GM23248 (cell line): Measurements from ENCODE around the gene GPHA2. TPM values are rescaled to one million over a fixed set of nuclear protein-coding genes. Genes with fewer than 3 reads are reported as not detected.

Experiments used
- DNase-seq: peaks from one replicate; pipeline ENCODE4 v3.0.0-alpha.2; 2015
- H2AFZ ChIP-seq: fragments of 200-600 bp; sonication (generic); 2 replicates; pipeline ENCODE4 v1.6.1; 2016; ENCODE audit warnings: antibody characterized with exemption
- H3F3A ChIP-seq: fragments of 200-600 bp; sonication (generic); 2 replicates; pipeline ENCODE4 v1.6.1; 2016; ENCODE audit warnings: mild to moderate bottlenecking, antibody characterized with exemption, mixed run types; ENCODE audit not compliant: insufficient read depth
- H3K27ac ChIP-seq: fragments of 200-600 bp; sonication (generic); 2 replicates; pipeline ENCODE4 v1.5.1; 2016; ENCODE audit warnings: mild to moderate bottlenecking
- H3K27me3 ChIP-seq: fragments of 200-600 bp; sonication (generic); replicated peaks from 2 replicates; pipeline ENCODE4 v1.6.1; 2016; ENCODE audit warnings: mild to moderate bottlenecking; ENCODE audit not compliant: insufficient read depth
- H3K36me3 ChIP-seq: fragments of 200-600 bp; sonication (generic); 2 replicates; pipeline ENCODE4 v1.6.1; 2016; ENCODE audit warnings: low read depth, mild to moderate bottlenecking
- H3K4me1 ChIP-seq: fragments of 200-600 bp; sonication (generic); 2 replicates; pipeline ENCODE4 v1.6.1; 2016; ENCODE audit warnings: mild to moderate bottlenecking; ENCODE audit not compliant: insufficient read depth
- H3K4me2 ChIP-seq: fragments of 200-600 bp; sonication (generic); one replicate; pipeline ENCODE4 v1.6.1; 2016; ENCODE audit warnings: mild to moderate bottlenecking; ENCODE audit not compliant: unreplicated experiment
- H3K4me3 ChIP-seq: fragments of 200-600 bp; sonication (generic); 2 replicates; pipeline ENCODE4 v1.5.1; 2016; ENCODE audit warnings: mild to moderate bottlenecking
- H3K79me2 ChIP-seq: fragments of 200-600 bp; sonication (generic); 2 replicates; pipeline ENCODE4 v1.6.1; 2016; ENCODE audit warnings: mild to moderate bottlenecking; ENCODE audit not compliant: insufficient read depth
- H3K9ac ChIP-seq: fragments of 200-600 bp; sonication (generic); 2 replicates; pipeline ENCODE4 v1.6.1; 2016; ENCODE audit warnings: mild to moderate bottlenecking
- H3K9me2 ChIP-seq: fragments of 200-600 bp; sonication (generic); 2 replicates; pipeline ENCODE4 v1.6.1; 2016; ENCODE audit warnings: mixed run types, mild to moderate bottlenecking, moderate library complexity; ENCODE audit not compliant: insufficient read depth
- H3K9me3 ChIP-seq: fragments of 200-600 bp; sonication (generic); one replicate; pipeline ENCODE4 v1.6.1; 2017; ENCODE audit warnings: low read depth
- H4K20me1 ChIP-seq: fragments of 200-600 bp; sonication (generic); 2 replicates; pipeline ENCODE4 v1.6.0; 2016; ENCODE audit not compliant: insufficient read depth
- EZH2 ChIP-seq: fragments of 200-600 bp; sonication (generic); IDR thresholded peaks from 2 replicates; pipeline ENCODE4 v1.6.1; 2018; ENCODE audit warnings: antibody characterized with exemption, mild to moderate bottlenecking; ENCODE audit not compliant: insufficient read depth, poor library complexity, severe bottlenecking
- EZH2phosphoT487 ChIP-seq: fragments of 200-600 bp; sonication (generic); IDR thresholded peaks from 2 replicates; pipeline ENCODE4 v1.6.1; 2018; ENCODE audit warnings: antibody characterized with exemption, moderate library complexity, mild to moderate bottlenecking, low read depth; ENCODE audit not compliant: insufficient read depth
- WGBS, 2 experiments: methylation state at CpG; one replicate each; pipeline ENCODE4 v1.1.6; 2015 to 2017; ENCODE audit warnings: low lambda C conversion rate in 2 of 2, low coverage in 1 of 2; ENCODE audit errors: missing lambda C conversion rate in 2 of 2; 5-methylcytosine and 5-hydroxymethylcytosine counted together
- in situ Hi-C: fragments of 300-500 bp; cut with MboI; formaldehyde crosslinking; loops from 2 replicates; pipeline ENCODE4 v1.15.0; 2020
- polyA plus RNA-seq: library from polyadenylated mRNA; unstranded; fragments of >200 nt; fragmentation: Nextera tagmentation; extraction: Ambion mirVana; gene quantifications from 2 replicates; pipeline ENCODE4 v1.2.1, GENCODE V29; 2016
- total RNA-seq: library from RNA; depleted of rRNA; stranded (reverse); fragments of >200 nt; shearing (Covaris generic); gene quantifications from 2 replicates; pipeline ENCODE4 v1.2.3, GENCODE V29; 2014

The GPHA2 gene
- total and polyA plus RNA-seq, 2 experiments from 2014 or later = not detected

DNA sequence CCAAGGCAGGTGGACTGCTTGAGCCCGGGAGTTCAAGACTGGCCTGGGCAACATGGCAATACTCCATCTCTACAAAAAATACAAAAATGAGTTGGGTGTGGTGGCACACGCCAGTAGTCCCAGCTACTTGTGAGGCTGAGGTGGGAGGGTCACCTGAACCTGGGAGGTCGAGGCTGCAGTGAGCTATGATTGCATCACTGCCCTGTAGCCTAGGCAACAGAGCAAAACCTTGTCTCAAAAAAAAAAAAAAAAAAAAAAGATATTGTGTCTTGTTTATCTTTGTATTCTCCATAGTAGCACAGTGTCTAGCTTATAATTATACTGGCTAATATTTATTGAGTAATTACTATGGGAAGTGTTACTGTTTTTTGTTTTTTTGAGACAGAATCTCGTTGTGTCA lies 15.8 kb upstream of the GPHA2 start:
- Histone ChIP-seq H2AFZ (no peak overlapping the region), H3K4me2 (no peak overlapping the region), H3K9me2 (no peaks in the 10 kb centered on the region), H3K27me3 (peaks cover 18% of the 10 kb centered on the region; the same call in 1 of the 2 replicates), H3K9ac (no peak overlapping the region), H3K4me3 (no peak overlapping the region), H4K20me1 (no peaks in the 10 kb centered on the region), H3K9me3 (no peaks in the 10 kb centered on the region), H3K36me3 (no peaks in the 10 kb centered on the region), H3F3A (no peaks in the 10 kb centered on the region), H3K79me2 (no peaks in the 10 kb centered on the region), H3K4me1 (no peaks in the 10 kb centered on the region), H3K27ac (no peak overlapping the region)
- in situ Hi-C loops = no loop called here
- WGBS, 2 experiments = 28 to 40% methylated on average over 4 of the region's 4 CpGs
- TF ChIP-seq EZH2 (no peak), EZH2phosphoT487 (no peak)
- no peak for DNase-seq

DNA sequence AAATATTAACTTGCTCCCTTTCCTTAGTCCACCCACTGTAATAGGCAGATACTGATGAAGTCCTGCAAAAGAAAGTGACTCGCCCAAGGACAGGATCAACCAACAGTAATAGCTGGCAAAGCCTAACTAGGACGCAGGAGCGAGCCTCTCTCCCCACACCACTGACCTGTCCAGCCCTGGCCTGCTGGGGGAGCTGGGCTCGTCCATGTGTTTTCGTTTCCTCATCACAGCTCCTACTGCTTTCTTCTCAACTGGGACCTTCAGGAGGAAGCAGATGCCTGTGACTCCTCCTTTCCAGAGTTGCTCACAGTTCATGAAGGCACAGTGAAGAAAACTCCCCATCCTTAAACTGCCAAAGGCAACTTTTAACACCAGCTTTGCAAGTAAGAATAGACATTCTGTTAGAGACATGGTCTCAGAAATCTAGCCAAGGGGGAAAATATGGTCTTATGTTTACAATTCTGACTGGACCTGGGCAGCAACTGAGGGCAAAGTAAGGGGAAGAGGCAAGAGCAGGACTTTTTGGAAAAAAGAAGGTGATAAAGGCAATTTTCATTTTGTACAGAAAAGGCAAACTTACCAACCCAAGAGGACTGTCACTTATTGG lies 11.6 kb upstream of the GPHA2 start:
- TF ChIP-seq EZH2phosphoT487 = no peak
- TF ChIP-seq EZH2 = no peak
- no peaks in the 10 kb centered on the region for H3K9me3 ChIP-seq
- no peak for DNase-seq

DNA sequence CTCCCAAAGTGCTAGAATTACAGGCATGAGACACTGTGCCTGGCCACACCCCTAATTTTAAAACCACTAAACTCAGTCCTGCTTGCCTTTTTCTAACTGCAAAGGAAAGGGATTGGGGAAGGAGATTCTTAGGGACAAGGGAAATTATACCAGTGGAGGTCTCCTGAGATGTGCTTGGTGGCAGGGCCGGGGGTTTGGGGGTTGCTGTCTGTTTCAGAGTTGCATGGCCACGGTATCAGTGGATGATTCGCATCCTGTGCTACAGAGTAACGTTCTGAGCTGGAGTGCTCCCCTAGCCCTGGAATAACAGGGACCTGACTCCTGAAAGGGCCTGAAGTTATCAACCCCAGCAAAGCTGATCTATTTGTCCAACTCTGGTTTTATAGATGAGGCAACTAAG lies 846 bp upstream of the GPHA2 start:
- H3K79me2 ChIP-seq = no peaks in the 10 kb centered on the region
- H3F3A ChIP-seq = no peaks in the 10 kb centered on the region
- no peaks in the 10 kb centered on the region for H3K4me1 ChIP-seq
- peaks cover 8% of the 10 kb centered on the region; the same call in 1 of the 2 replicates for H3K36me3 ChIP-seq
- no peaks in the 10 kb centered on the region for H3K9me3 ChIP-seq
- no peak overlapping the region for H2AFZ ChIP-seq
- H3K9ac ChIP-seq = no peak overlapping the region
- DNase-seq = no peak
- H4K20me1 ChIP-seq = no peaks in the 10 kb centered on the region
- H3K27me3 ChIP-seq = no peaks in the 10 kb centered on the region
- no peak overlapping the region for H3K27ac ChIP-seq
- TF ChIP-seq EZH2phosphoT487 = no peak
- in situ Hi-C loops = no loop called here
- no peak overlapping the region for H3K4me2 ChIP-seq
- 55 to 63% methylated on average over 4 of the region's 4 CpGs for WGBS, 2 experiments
- H3K9me2 ChIP-seq = no peaks in the 10 kb centered on the region
- H3K4me3 ChIP-seq = no peak overlapping the region

More for the DNA sequence above, 11.6 kb upstream of the GPHA2 start:
- Histone ChIP-seq H3K4me1 (no peaks in the 10 kb centered on the region), H3K4me2 (no peak overlapping the region), H3K9ac (no peak overlapping the region), H3K9me2 (no peaks in the 10 kb centered on the region), H2AFZ (no peak overlapping the region), H3K36me3 (no peaks in the 10 kb centered on the region), H4K20me1 (no peaks in the 10 kb centered on the region), H3K27me3 (peaks cover 7% of the 10 kb centered on the region; the same call in 1 of the 2 replicates), H3K4me3 (no peak overlapping the region), H3F3A (no peaks in the 10 kb centered on the region), H3K79me2 (no peaks in the 10 kb centered on the region), H3K27ac (no peak overlapping the region)
- in situ Hi-C loops = no loop called here
- WGBS, 2 experiments = 53 to 56% methylated on average over 5 of the region's 5 CpGs

- no peak for TF ChIP-seq EZH2
- TF ChIP-seq EZH2phosphoT487 = no peak
- H3K9ac ChIP-seq = no peak overlapping the region
- no peaks in the 10 kb centered on the region for H3K79me2 ChIP-seq
- no peaks in the 10 kb centered on the region for H3K4me1 ChIP-seq
- H3F3A ChIP-seq = no peaks in the 10 kb centered on the region
- H3K9me2 ChIP-seq = no peaks in the 10 kb centered on the region
- WGBS, 2 experiments = 79 to 82% methylated on average over 22 to 27 of the region's 27 CpGs
- H3K4me3 ChIP-seq = no peak overlapping the region
- no peaks in the 10 kb centered on the region for H3K27me3 ChIP-seq
- peaks cover 19% of the 10 kb centered on the region; the same call in 1 of the 2 replicates for H3K36me3 ChIP-seq
- no peak overlapping the region for H3K27ac ChIP-seq
- H2AFZ ChIP-seq = no peak overlapping the region
- DNase-seq = no peak
- H3K4me2 ChIP-seq = no peak overlapping the region
- no peaks in the 10 kb centered on the region for H4K20me1 ChIP-seq
- no peaks in the 10 kb centered on the region for H3K9me3 ChIP-seq
- in situ Hi-C loops = no loop called here
Observed at GRCh38 chr11:64934682-64935358, 873 bp downstream of the GPHA2 start.
